COLO829 (cell line): ENCODE measurements around the gene SCG2.

Experiments
- DNase-seq: peaks from one replicate; pipeline ENCODE4 v3.0.0; 2012; ENCODE audit warnings: low spot score

Gene SCG2

DNA sequence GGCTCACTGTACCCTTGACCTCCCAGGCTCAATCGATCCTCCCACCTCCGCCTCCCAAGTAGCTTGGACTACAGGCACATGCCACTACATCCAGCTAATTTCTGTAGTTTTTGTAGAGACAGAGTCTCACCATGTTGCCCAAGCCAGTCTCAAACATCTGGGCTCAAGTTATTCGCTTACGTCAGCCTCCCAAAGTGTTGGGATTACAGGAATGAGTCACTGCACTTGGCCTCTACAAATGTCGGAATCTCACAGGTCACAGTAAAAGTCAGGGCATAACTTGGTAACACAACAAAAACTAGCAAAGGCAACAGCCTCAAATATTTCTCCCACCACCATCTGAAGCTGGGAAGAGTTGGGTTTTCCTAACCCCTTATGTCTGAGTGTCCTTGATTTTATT, 25.3 kb downstream of the SCG2 start:
- no peak for DNase-seq

DNA sequence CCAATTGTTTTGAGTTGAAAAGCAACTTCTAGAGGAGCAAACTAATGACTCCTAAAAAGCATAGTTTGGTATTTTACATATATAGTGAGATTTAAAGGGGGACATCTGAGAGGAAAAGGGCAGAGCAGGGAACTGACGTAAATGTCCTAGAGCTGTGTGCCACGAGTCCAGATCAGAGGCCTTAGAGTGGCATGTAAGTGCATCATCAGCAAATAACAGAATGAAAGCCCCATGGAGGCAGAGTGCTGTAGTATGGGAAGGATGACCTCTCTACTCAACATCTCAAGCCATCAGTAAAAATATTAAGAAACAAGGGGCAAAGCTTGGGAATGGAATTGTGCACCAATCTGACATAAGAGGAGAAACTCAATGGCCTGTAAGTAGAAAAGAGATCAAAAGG, 31.4 kb downstream of the SCG2 start:
- no peak for DNase-seq

DNA sequence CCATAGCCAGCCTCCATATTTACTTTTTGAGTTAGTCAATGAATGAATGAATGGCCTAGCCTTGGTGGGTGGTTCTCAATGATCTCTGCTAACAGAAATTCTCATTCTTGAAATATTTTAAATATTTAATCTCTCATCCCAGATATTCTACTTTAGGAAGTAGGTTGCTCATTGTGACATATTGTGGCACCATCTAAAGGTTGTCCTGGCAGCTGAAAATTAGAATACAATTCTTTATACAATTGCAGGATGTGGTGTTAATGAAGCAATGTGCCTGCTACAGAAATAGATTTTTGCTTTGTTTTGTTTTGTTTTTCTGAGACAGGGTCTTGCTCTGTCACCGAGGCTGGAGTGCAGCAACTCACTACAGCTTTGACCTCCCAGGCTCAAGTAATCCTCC, 35.8 kb downstream of the SCG2 start:
- DNase-seq = no peak

DNA sequence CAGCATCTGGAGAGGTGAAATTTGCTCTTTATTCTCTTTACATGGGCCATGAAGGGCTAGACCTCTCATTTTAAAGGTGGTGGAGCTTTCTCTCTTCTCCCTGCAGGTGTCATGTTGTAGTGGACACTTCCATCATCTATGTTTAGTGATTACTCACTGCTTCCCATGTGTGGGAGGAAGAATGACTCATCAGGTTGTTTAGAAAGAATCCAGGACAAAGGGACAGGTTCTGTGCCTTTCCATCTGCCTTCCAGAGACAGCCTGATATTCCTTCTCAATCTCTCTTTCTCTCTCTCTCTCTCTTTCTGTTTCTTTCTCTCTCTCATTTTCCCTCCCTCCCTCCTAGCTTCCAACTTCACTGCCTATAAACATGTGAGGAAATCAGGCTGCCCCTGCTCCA, 38.7 kb downstream of the SCG2 start:
- DNase-seq = peak; percentile 82

DNA sequence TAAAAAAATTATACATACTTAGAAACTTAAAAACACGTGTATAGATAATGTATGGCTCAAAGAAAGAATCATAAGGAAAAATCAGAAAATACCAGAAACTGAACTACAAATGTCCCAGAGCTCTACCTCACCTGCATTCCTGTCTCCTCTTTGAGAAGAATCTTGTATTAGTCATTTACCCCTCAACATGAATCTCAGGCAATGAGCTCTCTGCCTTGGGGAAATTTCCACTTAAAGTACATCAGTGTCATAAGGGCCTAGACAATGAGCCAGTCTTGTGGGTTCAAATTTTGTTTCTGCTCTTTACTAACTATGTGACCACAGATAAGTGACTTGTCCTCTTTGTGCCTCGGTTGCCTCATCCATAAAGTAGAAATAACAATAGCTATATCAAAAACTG, 40.1 kb downstream of the SCG2 start:
- DNase-seq = no peak

DNA sequence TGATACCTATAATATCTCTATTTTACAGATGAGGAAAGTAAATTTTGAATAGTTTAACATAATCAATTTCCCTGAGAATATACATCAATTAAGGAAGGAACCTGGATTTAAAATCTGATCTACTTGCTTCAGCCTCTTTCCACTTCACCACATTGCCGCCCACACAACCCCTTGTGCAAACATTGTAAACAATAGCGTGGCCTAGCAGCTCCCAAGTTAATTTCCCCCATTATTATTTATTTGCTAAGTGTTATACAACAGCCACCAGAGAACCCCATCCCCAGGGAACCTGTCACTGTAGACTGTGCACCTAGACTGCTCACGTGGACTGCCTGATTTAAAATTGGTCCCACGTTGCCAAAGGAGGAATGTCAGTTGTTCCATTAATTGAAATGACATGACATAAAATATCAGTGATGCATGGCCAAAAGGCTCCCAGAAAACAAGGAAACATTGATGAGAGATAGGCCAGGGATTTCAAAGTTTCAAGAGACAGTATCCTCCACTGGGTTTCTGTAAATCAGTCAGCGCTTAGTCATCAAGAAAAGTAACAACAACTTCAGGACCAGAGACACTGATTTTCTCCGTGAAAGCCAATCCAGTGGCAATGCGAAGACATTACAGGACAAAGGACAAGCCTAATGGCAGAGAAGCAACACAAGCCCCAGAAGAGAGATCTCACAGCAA, 41.3 kb downstream of the SCG2 start:
- DNase-seq = peak; percentile 62

DNA sequence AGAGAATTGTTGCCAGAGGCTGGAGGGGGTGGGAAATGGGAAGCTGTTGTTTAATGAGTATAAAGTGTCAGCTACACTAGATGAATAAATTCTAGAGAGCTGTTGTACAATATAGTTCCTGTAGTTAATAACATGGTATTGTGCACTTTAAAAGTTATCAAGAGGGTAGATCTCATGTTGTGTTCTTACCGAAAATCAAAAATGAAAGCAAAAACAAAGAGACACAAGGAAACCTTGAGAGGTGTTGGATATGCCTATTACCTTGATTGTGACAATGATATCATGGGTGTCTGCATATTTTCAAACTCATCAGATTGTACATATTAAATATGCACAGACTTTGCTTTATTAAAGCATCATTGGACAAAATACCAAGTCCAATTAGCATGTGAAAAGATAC, 43.2 kb downstream of the SCG2 start:
- no peak for DNase-seq

DNA sequence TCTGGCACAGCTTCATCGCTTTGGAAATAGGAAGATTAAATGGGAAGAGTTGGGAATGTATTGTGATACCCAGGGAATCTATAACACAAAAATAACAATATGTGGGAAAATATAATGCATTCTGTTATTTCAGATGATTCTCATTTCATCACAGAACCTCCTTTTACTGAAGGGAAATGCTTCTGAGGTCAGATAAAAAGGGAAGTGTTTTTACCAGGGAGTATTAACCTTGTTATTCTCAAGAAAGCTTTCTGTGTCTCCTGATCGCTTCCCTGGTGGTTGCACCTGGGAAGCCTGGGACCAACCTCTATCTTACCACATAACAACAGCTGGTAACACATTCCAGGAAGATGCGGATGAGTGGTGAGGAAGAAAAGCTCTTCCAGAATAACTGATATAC, 47.2 kb downstream of the SCG2 start:
- no peak for DNase-seq

DNA sequence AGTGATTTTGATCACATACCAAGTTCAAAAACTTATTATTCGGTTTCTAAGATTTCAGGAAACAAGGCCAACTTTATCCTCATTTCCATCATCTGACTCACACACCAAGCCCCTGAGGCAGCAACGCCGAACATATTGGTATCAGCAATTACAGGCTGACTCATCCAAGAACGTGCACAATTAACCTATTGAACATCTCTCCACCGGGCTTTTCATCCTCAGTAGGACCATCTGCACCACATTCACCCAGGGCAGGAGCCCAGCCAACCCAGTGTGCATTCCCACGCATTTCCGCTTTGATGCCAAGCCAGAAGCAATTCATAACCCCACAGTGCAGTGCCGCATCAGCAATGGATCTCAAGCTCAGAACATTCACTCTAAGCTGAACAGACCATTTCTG, 52.9 kb downstream of the SCG2 start:
- peak; percentile 98 for DNase-seq

DNA sequence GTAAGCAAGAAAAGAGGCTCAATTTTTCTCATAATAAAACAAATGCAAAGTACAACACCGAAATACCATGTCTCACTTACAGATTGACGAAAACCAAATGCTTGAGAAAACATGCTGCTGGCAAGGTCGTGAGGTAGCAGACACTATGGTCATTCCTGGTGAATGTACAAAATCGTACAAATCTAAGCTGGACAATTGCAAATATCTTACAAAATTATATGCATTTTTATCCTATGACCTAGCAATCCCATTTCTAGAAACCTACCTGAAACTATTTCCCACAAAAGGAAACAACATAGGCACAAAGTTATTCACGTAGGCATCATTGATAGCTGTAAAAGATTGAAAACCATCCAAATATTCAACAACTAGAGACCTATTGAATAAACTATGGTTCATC, 54.0 kb downstream of the SCG2 start:
- DNase-seq = no peak
